ENCODE data around the gene BCAT1.
"Not testable (repeated sequence)": the region's sequence is repeated elsewhere in the genome, so short reads cannot be mapped to it uniquely, and the experiment has no call there.

BCAT1 gene

DNA sequence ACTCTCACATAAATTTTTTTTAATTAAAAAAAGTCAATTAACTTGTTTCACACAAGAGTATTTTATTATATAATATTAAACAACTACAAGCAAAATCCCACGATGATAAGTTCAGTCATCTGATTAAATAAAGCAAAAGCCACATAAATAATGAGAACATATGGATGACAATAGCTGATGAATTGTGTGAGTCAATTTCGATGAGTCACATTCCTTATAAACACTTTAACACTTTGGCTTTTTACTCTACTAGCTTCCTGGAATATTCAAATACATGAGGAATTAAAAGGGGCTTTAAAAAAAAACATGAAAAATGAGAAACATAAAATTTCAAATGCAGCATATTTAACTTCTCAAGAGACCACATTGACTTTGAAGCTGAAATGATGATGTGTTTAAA is 95.3 kb downstream of the BCAT1 start:
- Histone ChIP-seq H3K4me3 (ENCODE audit: low read depth, low read length) (no peak overlapping the region), H3K9ac (ENCODE audit: low read depth, low read length) (no peak overlapping the region), H3K36me3 (ENCODE audit: control insufficient read depth, insufficient read depth, low read length) (peaks cover 39% of the 10 kb centered on the region), H3K27ac (ENCODE audit: low read depth, low read length) (peak overlapping the region; percentile 36), H3K27me3 (ENCODE audit: control insufficient read depth, insufficient read depth, low read length) (no peaks in the 10 kb centered on the region), H3K9me3 (ENCODE audit: control insufficient read depth, insufficient read depth, low read length) (peaks cover 9% of the 10 kb centered on the region; the same call in 1 of the 2 replicates), H3K4me1 (ENCODE audit: control insufficient read depth, insufficient read depth, low read length) (peaks cover 12% of the 10 kb centered on the region)

DNA sequence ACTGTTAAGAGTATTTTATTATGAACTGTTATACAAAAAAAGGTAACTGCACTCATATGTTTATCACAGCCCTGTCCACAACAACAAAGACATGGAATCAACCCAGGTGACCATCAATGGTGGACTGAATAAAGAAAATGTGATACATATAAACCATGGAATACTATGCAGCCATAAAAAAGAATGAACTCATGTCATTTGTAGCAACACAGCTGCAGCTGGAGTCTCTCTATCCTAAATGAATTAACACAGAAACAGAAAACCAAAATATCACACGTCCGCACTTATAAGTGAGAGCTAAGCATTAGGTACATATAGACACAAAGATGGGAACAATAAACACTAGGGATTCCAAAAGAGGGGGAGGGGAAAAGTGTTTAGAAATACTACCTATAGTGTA is 95.8 kb downstream of the BCAT1 start:
- no peak overlapping the region for H3K27ac ChIP-seq (ENCODE audit: low read depth, low read length)
- H3K27me3 ChIP-seq (ENCODE audit: control insufficient read depth, insufficient read depth, low read length): no peaks in the 10 kb centered on the region
- no peak overlapping the region for H3K4me3 ChIP-seq (ENCODE audit: low read depth, low read length)
- H3K9ac ChIP-seq (ENCODE audit: low read depth, low read length): no peak overlapping the region
- 0 out of 2 replicates have a peak, but pooled peaks cover 6% of the 10 kb centered on the region for H3K9me3 ChIP-seq (ENCODE audit: control insufficient read depth, insufficient read depth, low read length)
- peaks cover 36% of the 10 kb centered on the region for H3K36me3 ChIP-seq (ENCODE audit: control insufficient read depth, insufficient read depth, low read length)
- H3K4me1 ChIP-seq (ENCODE audit: control insufficient read depth, insufficient read depth, low read length): peaks cover 12% of the 10 kb centered on the region

DNA sequence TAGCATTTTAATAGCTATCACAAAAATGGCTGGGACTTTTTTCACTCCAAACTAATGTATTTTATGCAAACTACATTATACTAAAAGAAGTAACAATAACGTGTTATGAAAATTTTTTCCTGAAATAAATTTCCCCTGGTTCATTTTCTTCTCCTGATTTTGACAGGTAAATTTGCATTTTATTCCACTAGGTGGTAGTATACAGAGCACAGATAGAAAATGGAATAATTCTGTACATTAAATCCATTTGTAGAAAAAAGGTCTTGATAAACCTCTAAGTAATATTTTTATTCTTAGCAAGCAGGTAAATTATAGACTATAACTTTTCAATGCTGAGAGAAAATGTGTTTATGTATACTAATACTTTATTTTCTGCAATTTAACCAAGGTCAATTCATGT is 96.5 kb downstream of the BCAT1 start:
- H3K9me3 ChIP-seq (ENCODE audit: control insufficient read depth, insufficient read depth, low read length): no peaks in the 10 kb centered on the region
- no peak overlapping the region for H3K9ac ChIP-seq (ENCODE audit: low read depth, low read length)
- H3K4me1 ChIP-seq (ENCODE audit: control insufficient read depth, insufficient read depth, low read length): peaks cover 12% of the 10 kb centered on the region
- H3K36me3 ChIP-seq (ENCODE audit: control insufficient read depth, insufficient read depth, low read length): peaks cover 36% of the 10 kb centered on the region
- no peak overlapping the region for H3K4me3 ChIP-seq (ENCODE audit: low read depth, low read length)
- no peaks in the 10 kb centered on the region for H3K27me3 ChIP-seq (ENCODE audit: control insufficient read depth, insufficient read depth, low read length)
- no peak overlapping the region for H3K27ac ChIP-seq (ENCODE audit: low read depth, low read length)

DNA sequence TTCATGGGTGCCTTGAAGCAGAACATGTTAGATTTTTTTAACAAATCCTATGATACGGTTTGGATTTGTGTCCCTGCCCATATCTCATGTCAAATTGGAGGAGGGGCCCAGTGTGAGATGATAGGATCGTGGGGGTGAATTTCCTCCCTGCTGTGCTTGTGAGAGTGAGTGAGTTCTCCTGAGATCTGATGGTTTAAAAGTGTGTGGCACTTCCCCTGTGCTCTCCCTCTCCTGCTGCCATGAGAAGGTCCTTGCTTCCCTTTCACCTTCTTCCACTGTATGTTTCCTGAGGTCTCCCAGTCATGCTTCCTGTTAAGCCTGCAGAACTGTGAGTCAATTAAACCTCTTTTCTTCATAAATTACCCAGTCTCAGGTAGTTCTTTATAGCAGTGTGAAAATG is 97.0 kb downstream of the BCAT1 start:
- not testable (repeated sequence) for H3K4me3 ChIP-seq (ENCODE audit: low read depth, low read length); H3K9me3 ChIP-seq (ENCODE audit: control insufficient read depth, insufficient read depth, low read length); H3K27ac ChIP-seq (ENCODE audit: low read depth, low read length); H3K27me3 ChIP-seq (ENCODE audit: control insufficient read depth, insufficient read depth, low read length); H3K9ac ChIP-seq (ENCODE audit: low read depth, low read length)
- Histone ChIP-seq H3K36me3 (ENCODE audit: control insufficient read depth, insufficient read depth, low read length) (peaks cover 37% of the 10 kb centered on the region), H3K4me1 (ENCODE audit: control insufficient read depth, insufficient read depth, low read length) (peaks cover 12% of the 10 kb centered on the region)

DNA sequence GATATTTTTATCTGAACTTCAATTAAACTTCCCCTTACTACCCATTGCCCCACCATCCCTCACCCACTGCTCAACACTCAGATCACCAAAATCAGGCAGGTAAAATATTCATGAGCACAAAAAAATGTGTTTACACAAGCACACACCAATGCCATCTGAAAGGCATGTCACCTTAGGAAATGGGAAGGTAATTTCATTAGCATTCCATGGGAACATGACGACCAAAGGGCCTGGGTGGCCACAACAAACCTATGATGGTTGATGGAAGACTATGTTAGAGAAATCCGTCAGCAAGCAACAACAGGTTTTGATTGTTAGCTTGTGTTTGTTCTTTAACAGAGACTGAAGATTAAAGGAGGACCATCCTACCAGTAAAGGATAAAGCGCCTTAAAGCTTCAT is 97.6 kb downstream of the BCAT1 start:
- no peak overlapping the region for H3K4me3 ChIP-seq (ENCODE audit: low read depth, low read length)
- no peaks in the 10 kb centered on the region for H3K27me3 ChIP-seq (ENCODE audit: control insufficient read depth, insufficient read depth, low read length)
- H3K9ac ChIP-seq (ENCODE audit: low read depth, low read length): no peak overlapping the region
- no peaks in the 10 kb centered on the region for H3K9me3 ChIP-seq (ENCODE audit: control insufficient read depth, insufficient read depth, low read length)
- H3K27ac ChIP-seq (ENCODE audit: low read depth, low read length): no peak overlapping the region
- peaks cover 37% of the 10 kb centered on the region for H3K36me3 ChIP-seq (ENCODE audit: control insufficient read depth, insufficient read depth, low read length)
- peaks cover 12% of the 10 kb centered on the region for H3K4me1 ChIP-seq (ENCODE audit: control insufficient read depth, insufficient read depth, low read length)

- no peak overlapping the region for H3K27ac ChIP-seq (ENCODE audit: low read depth, low read length)
- peaks cover 38% of the 10 kb centered on the region for H3K36me3 ChIP-seq (ENCODE audit: control insufficient read depth, insufficient read depth, low read length)
- no peaks in the 10 kb centered on the region for H3K27me3 ChIP-seq (ENCODE audit: control insufficient read depth, insufficient read depth, low read length)
- H3K4me3 ChIP-seq (ENCODE audit: low read depth, low read length): no peak overlapping the region
- peaks cover 12% of the 10 kb centered on the region for H3K4me1 ChIP-seq (ENCODE audit: control insufficient read depth, insufficient read depth, low read length)
- H3K9me3 ChIP-seq (ENCODE audit: control insufficient read depth, insufficient read depth, low read length): no peaks in the 10 kb centered on the region
- H3K9ac ChIP-seq (ENCODE audit: low read depth, low read length): no peak overlapping the region
Observed at GRCh38 chr12:24850496-24850895, 98.4 kb downstream of the BCAT1 start.

GRCh38 chr12:24848941-24849477 is 99.9 kb downstream of the BCAT1 start:
- Histone ChIP-seq H3K4me1 (ENCODE audit: control insufficient read depth, insufficient read depth, low read length) (peaks cover 8% of the 10 kb centered on the region; the same call in 1 of the 2 replicates), H3K27ac (ENCODE audit: low read depth, low read length) (no peak overlapping the region), H3K9me3 (ENCODE audit: control insufficient read depth, insufficient read depth, low read length) (no peaks in the 10 kb centered on the region), H3K36me3 (ENCODE audit: control insufficient read depth, insufficient read depth, low read length) (peaks cover 42% of the 10 kb centered on the region), H3K9ac (ENCODE audit: low read depth, low read length) (no peak overlapping the region), H3K4me3 (ENCODE audit: low read depth, low read length) (no peak overlapping the region), H3K27me3 (ENCODE audit: control insufficient read depth, insufficient read depth, low read length) (no peaks in the 10 kb centered on the region)

- Histone ChIP-seq H3K4me1 (ENCODE audit: control insufficient read depth, insufficient read depth, low read length) (peaks cover 5% of the 10 kb centered on the region; the same call in 1 of the 2 replicates), H3K4me3 (ENCODE audit: low read depth, low read length) (no peak overlapping the region), H3K27me3 (ENCODE audit: control insufficient read depth, insufficient read depth, low read length) (no peaks in the 10 kb centered on the region), H3K9ac (ENCODE audit: low read depth, low read length) (no peak overlapping the region), H3K9me3 (ENCODE audit: control insufficient read depth, insufficient read depth, low read length) (no peaks in the 10 kb centered on the region), H3K27ac (ENCODE audit: low read depth, low read length) (no peak overlapping the region), H3K36me3 (ENCODE audit: control insufficient read depth, insufficient read depth, low read length) (peaks cover 55% of the 10 kb centered on the region)
Observed at GRCh38 chr12:24846689-24847088, 102.2 kb downstream of the BCAT1 start.

- no peak overlapping the region for H3K4me3 ChIP-seq (ENCODE audit: low read depth, low read length)
- peaks cover 65% of the 10 kb centered on the region for H3K36me3 ChIP-seq (ENCODE audit: control insufficient read depth, insufficient read depth, low read length)
- H3K9ac ChIP-seq (ENCODE audit: low read depth, low read length): no peak overlapping the region
- no peaks in the 10 kb centered on the region for H3K27me3 ChIP-seq (ENCODE audit: control insufficient read depth, insufficient read depth, low read length)
- no peak overlapping the region for H3K27ac ChIP-seq (ENCODE audit: low read depth, low read length)
- no peaks in the 10 kb centered on the region for H3K4me1 ChIP-seq (ENCODE audit: control insufficient read depth, insufficient read depth, low read length)
- H3K9me3 ChIP-seq (ENCODE audit: control insufficient read depth, insufficient read depth, low read length): no peaks in the 10 kb centered on the region
Observed at GRCh38 chr12:24845615-24846014, 103.3 kb downstream of the BCAT1 start.

GRCh38 chr12:24840046-24840800 is 108.7 kb downstream of the BCAT1 start:
- Histone ChIP-seq H3K27ac (ENCODE audit: low read depth, low read length) (no peak overlapping the region), H3K9ac (ENCODE audit: low read depth, low read length) (no peak overlapping the region), H3K9me3 (ENCODE audit: control insufficient read depth, insufficient read depth, low read length) (no peaks in the 10 kb centered on the region), H3K4me1 (ENCODE audit: control insufficient read depth, insufficient read depth, low read length) (no peaks in the 10 kb centered on the region), H3K36me3 (ENCODE audit: control insufficient read depth, insufficient read depth, low read length) (peaks cover 59% of the 10 kb centered on the region), H3K4me3 (ENCODE audit: low read depth, low read length) (no peak overlapping the region), H3K27me3 (ENCODE audit: control insufficient read depth, insufficient read depth, low read length) (no peaks in the 10 kb centered on the region)

GRCh38 chr12:24839268-24839791 is 109.6 kb downstream of the BCAT1 start:
- no peak overlapping the region for H3K27ac ChIP-seq (ENCODE audit: low read depth, low read length)
- H3K27me3 ChIP-seq (ENCODE audit: control insufficient read depth, insufficient read depth, low read length): no peaks in the 10 kb centered on the region
- no peak overlapping the region for H3K9ac ChIP-seq (ENCODE audit: low read depth, low read length)
- peaks cover 65% of the 10 kb centered on the region for H3K36me3 ChIP-seq (ENCODE audit: control insufficient read depth, insufficient read depth, low read length)
- H3K4me1 ChIP-seq (ENCODE audit: control insufficient read depth, insufficient read depth, low read length): no peaks in the 10 kb centered on the region
- H3K9me3 ChIP-seq (ENCODE audit: control insufficient read depth, insufficient read depth, low read length): no peaks in the 10 kb centered on the region
- no peak overlapping the region for H3K4me3 ChIP-seq (ENCODE audit: low read depth, low read length)
